OCI-LY3 (cell line): Measurements from ENCODE around the gene FGF2.

Experiments
- EZH2phosphoT487 ChIP-seq: fragments of 200-600 bp; shearing (Covaris generic); IDR thresholded peaks from 2 replicates; pipeline ENCODE4 v1.6.1; 2018; ENCODE audit warnings: antibody characterized with exemption, mixed run types, low read depth
- TF ChIP-seq, protein P1 (sequence below): fragments of 200-600, 300-600 bp; sonication (generic); IDR thresholded peaks from 2 replicates; pipeline ENCODE4 v1.5.1; 2014; ENCODE audit warnings: antibody characterized with exemption, low read length, low read depth

GRCh38 chr4:122861172-122861943 lies 34.7 kb downstream of the FGF2 start:
- TF ChIP-seq, protein P1, sequence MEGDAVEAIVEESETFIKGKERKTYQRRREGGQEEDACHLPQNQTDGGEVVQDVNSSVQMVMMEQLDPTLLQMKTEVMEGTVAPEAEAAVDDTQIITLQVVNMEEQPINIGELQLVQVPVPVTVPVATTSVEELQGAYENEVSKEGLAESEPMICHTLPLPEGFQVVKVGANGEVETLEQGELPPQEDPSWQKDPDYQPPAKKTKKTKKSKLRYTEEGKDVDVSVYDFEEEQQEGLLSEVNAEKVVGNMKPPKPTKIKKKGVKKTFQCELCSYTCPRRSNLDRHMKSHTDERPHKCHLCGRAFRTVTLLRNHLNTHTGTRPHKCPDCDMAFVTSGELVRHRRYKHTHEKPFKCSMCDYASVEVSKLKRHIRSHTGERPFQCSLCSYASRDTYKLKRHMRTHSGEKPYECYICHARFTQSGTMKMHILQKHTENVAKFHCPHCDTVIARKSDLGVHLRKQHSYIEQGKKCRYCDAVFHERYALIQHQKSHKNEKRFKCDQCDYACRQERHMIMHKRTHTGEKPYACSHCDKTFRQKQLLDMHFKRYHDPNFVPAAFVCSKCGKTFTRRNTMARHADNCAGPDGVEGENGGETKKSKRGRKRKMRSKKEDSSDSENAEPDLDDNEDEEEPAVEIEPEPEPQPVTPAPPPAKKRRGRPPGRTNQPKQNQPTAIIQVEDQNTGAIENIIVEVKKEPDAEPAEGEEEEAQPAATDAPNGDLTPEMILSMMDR: no peak
- no peak for TF ChIP-seq EZH2phosphoT487
